Psoas muscle (tissue), 8 donors: ENCODE measurements around the gene SEZ6L2. TPM values are rescaled to one million over a fixed set of nuclear protein-coding genes. Genes with fewer than 3 reads are reported as not detected.

ENCODE experiments used
- ATAC-seq, 4 donors: fragments of 200-7000 bp; cut with Tn5 transposase; one replicate each; pipeline ENCODE4 v1.9.1; 2020; ENCODE audit warnings: moderate library complexity in 3 of 4, mild to moderate bottlenecking in 2 of 4
- DNase-seq, 2 donors: peaks; one replicate each; pipeline ENCODE4 v3.0.0-alpha.2; 2020
- H3K27ac ChIP-seq: fragments of 200-600 bp; one replicate; pipeline ENCODE4 v1.8.0; 2022
- H3K27me3 ChIP-seq, 3 donors: fragments of 200-600 bp in 1 of 3; one replicate each; pipeline versions ENCODE4 v1.6.1 to v1.8.0; 2013 to 2022; ENCODE audit warnings: low read length in 2 of 3, mild to moderate bottlenecking in 2 of 3, moderate library complexity in 1 of 3; ENCODE audit not compliant: insufficient read depth in 3 of 3
- H3K36me3 ChIP-seq, 2 donors: fragments of 200-600 bp in 1 of 2; one replicate each; pipeline versions ENCODE4 v1.6.1 to v1.8.0; 2013 to 2022; ENCODE audit warnings: low read depth in 1 of 2, mild to moderate bottlenecking in 1 of 2, moderate library complexity in 1 of 2; ENCODE audit not compliant: insufficient read depth in 1 of 2
- H3K4me1 ChIP-seq: fragments of 200-600 bp; one replicate; pipeline ENCODE4 v1.8.0; 2022
- H3K4me3 ChIP-seq: fragments of 200-600 bp; one replicate; pipeline ENCODE4 v1.8.0; 2022; ENCODE audit warnings: mild to moderate bottlenecking
- H3K9me3 ChIP-seq: fragments of 200-600 bp; one replicate; pipeline ENCODE4 v1.8.0; 2022
- WGBS, 3 donors: extraction: QIAGEN DNeasy Blood & Tissue Kit; methylation state at CpG; one replicate each; pipeline versions ENCODE4 v1.1.6 to v1.1.7; 2013; 5-methylcytosine and 5-hydroxymethylcytosine counted together
- intact Hi-C, 2 donors: fragments of 100-400 bp; cut with DNase I; formaldehyde crosslinking; loops; one replicate each; pipeline versions ENCODE4 v1.11.0 to v1.14.2; 2022
- polyA plus RNA-seq, 3 donors: library from polyadenylated mRNA; stranded (reverse); fragments of 200-250 nt; gene quantifications; one replicate each; pipeline ENCODE4 v1.2.3, GENCODE V29; 2013
- total RNA-seq, 4 donors: library from RNA; stranded (reverse); fragmentation: NEBNext Ultra II Directional in 2 of 4; extraction: Animal tissue kit (Norgen Biotek cat#: 25700) in 2 of 4; gene quantifications; one replicate each; pipeline versions ENCODE4 v1.2.1 to v1.2.4, GENCODE V29; 2021 to 2023
- TF ChIP-seq, protein P1 (sequence below): fragments of 200-600 bp; IDR thresholded peaks from one replicate; pipeline ENCODE4 v1.8.0; 2022; ENCODE audit warnings: antibody characterized with exemption
- donor health status: healthy with polysubstance abuse.
- donor health status: DM: no; HTN: no; CAD: no; lungs with moderate emphysema.
- donor health status: Bipolar disorder and iron deficiency.
- donor health status: healthy.
- donor health status: DM: yes; HTN: yes; CAD: no.
- donor health status: DM: no; HTN: no; CAD: no.
- donor health status: DM: no; HTN: no; CAD: no.
- donor health status: DM: yes; HTN: yes; CAD: no.

SEZ6L2 gene
- total and polyA plus RNA-seq, 7 donors, result 0.05 to 0.86 (median 0.23) TPM

DNA sequence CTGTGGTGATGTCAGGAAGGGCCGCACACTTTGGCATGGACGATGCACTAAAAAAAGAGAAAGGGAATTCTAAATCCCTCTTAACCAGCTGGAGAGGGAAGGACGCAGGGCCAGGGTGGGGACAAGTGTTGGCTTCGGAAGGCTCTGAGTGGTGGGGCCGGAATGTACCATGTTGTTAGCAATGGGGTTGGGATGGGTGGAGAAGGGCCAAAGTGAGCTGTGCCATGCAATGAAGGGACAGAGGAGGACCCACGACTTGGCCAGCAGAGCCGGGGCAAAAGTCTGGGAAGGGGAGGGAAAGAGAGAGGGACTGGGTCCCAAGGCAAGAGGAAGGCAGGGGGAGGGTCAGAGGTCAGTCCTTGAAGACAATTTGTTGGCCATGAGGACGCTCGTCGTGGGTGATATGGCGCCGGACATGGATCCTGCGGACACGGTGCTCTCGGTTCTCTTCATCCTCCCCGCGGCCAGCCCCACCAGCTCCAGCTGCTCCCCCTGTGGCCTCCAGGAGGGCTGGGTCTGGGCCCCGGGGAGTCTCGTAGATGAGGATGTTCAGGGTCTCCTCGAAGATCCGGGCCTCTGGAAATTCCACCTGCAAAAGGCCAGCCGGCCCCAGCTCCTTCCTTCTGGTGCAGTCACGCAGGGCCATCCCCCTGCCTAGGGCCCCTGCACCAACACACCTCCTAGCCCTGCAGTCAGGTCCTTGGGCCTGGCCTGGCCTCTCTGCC lies 7.3 kb upstream of the SEZ6L2 start:
- Histone ChIP-seq H3K27me3 (peaks cover 0 to 2% (median 1%) of the 10 kb centered on the region in 3 donors), H3K4me1 (no peaks in the 10 kb centered on the region), H3K9me3 (no peaks in the 10 kb centered on the region), H3K36me3 (peaks cover 0 to 4% of the 10 kb centered on the region in 2 donors), H3K27ac (no peak overlapping the region), H3K4me3 (no peak overlapping the region)
- DNase-seq (no peak), ATAC-seq (no peak)
- 70 to 78% (median 70%) methylated on average over 18 to 23 of the region's 23 CpGs for whole genome bisulfite sequencing, 3 donors
- TF ChIP-seq, protein P1, sequence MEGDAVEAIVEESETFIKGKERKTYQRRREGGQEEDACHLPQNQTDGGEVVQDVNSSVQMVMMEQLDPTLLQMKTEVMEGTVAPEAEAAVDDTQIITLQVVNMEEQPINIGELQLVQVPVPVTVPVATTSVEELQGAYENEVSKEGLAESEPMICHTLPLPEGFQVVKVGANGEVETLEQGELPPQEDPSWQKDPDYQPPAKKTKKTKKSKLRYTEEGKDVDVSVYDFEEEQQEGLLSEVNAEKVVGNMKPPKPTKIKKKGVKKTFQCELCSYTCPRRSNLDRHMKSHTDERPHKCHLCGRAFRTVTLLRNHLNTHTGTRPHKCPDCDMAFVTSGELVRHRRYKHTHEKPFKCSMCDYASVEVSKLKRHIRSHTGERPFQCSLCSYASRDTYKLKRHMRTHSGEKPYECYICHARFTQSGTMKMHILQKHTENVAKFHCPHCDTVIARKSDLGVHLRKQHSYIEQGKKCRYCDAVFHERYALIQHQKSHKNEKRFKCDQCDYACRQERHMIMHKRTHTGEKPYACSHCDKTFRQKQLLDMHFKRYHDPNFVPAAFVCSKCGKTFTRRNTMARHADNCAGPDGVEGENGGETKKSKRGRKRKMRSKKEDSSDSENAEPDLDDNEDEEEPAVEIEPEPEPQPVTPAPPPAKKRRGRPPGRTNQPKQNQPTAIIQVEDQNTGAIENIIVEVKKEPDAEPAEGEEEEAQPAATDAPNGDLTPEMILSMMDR, result no peak
- intact Hi-C loops, result no loop called here

DNA sequence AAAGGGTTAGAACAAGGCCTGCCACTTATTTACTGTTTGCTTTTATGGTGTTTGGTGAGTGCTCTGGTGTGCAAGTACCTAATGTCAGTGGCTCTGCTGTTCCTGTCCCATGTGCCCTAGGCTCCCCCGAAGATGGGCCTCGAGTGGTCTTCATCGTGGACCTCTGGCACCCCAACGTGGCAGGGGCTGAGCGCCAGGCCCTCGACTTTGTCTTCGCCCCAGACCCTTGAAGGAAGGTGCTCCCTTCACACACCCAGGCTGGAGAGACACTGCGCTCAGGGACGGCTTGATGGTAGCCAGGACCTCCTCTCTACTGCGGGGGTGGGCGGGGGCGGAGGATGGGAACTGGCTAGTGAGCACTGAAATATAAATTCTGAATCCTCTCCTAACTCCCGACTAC lies 6.3 kb upstream of the SEZ6L2 start:
- peaks cover 0 to 11% (median 4%) of the 10 kb centered on the region in 3 donors for H3K27me3 ChIP-seq
- ATAC-seq, result no peak
- TF ChIP-seq, protein P1, result no peak
- intact Hi-C loops, result no loop called here
- H3K27ac ChIP-seq, result no peak overlapping the region
- H3K9me3 ChIP-seq, result no peaks in the 10 kb centered on the region
- no peak for DNase-seq
- no peaks in the 10 kb centered on the region for H3K4me1 ChIP-seq
- no peak overlapping the region for H3K4me3 ChIP-seq
- WGBS, 3 donors, result 74 to 81% (median 80%) methylated on average over 13 of the region's 13 CpGs
- H3K36me3 ChIP-seq, result peaks cover 0 to 4% of the 10 kb centered on the region in 2 donors

DNA sequence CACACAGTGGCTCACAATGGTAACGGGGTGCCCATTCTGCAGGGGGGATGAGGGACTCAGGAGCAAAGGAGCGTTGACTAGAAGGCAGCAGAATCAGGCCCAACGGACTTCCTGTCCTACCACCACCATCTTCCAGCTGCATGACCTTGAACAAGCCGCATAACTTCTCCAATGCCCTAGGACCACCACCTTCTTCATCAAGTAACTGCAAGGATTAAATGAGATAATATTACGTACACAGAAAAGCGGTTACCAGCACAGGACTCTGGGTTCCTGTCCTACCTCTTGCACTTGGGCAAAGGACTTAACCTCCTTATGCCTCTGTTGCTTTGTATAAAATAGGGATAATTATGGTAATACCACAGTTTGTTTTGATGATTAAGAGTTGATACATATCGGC lies 5.6 kb upstream of the SEZ6L2 start:
- TF ChIP-seq, protein P1, result no peak
- H3K4me3 ChIP-seq, result no peak overlapping the region
- intact Hi-C loops, result no loop called here
- DNase-seq, result no peak
- H3K27me3 ChIP-seq, result peaks cover 0 to 18% (median 6%) of the 10 kb centered on the region in 3 donors
- H3K4me1 ChIP-seq, result no peaks in the 10 kb centered on the region
- 86 to 93% (median 87%) methylated on average over 7 of the region's 7 CpGs for WGBS, 3 donors
- no peaks in the 10 kb centered on the region for H3K9me3 ChIP-seq
- peaks cover 0 to 4% of the 10 kb centered on the region in 2 donors for H3K36me3 ChIP-seq
- H3K27ac ChIP-seq, result no peak overlapping the region
- ATAC-seq, result no peak

DNA sequence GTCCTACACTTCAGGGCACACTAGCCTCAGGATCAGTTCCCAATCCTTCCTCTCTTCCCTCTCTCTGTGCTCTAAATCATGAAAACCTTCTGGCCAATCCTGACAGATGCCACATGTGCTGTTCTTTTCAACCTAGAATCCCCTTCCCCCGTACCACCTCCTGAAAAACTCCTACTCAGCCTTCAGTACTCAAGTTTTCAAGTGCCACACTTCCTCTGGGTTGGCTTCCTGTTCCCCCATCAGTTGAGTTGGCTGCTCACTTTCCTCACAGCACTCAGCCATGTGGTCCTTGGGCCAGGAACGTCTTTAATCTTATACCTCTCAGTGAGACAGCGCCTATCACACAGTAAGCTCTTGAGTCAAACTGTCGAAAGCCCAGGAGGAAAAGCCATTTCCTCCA lies 4.2 kb upstream of the SEZ6L2 start:
- intact Hi-C loops, result no loop called here
- 51 to 63% (median 63%) methylated on average over 4 of the region's 4 CpGs for WGBS, 3 donors

More for the DNA sequence above, 4.2 kb upstream of the SEZ6L2 start:
- Histone ChIP-seq H3K27ac (no peak overlapping the region), H3K9me3 (no peaks in the 10 kb centered on the region), H3K4me1 (no peaks in the 10 kb centered on the region), H3K27me3 (peaks cover 0 to 29% (median 11%) of the 10 kb centered on the region in 3 donors), H3K4me3 (no peak overlapping the region), H3K36me3 (peaks cover 0 to 4% of the 10 kb centered on the region in 2 donors)
- TF ChIP-seq, protein P1, result no peak
- ATAC-seq (no peak), DNase-seq (peak in 1 of 2 donors; percentile 3)
